NCI-H345 (cell line): ENCODE results near the gene CHPF.

Source experiments
- DNase-seq: peaks from one replicate; lab custom pipeline; 2025; lab: John Stamatoyannopoulos, UW

Gene CHPF

DNA sequence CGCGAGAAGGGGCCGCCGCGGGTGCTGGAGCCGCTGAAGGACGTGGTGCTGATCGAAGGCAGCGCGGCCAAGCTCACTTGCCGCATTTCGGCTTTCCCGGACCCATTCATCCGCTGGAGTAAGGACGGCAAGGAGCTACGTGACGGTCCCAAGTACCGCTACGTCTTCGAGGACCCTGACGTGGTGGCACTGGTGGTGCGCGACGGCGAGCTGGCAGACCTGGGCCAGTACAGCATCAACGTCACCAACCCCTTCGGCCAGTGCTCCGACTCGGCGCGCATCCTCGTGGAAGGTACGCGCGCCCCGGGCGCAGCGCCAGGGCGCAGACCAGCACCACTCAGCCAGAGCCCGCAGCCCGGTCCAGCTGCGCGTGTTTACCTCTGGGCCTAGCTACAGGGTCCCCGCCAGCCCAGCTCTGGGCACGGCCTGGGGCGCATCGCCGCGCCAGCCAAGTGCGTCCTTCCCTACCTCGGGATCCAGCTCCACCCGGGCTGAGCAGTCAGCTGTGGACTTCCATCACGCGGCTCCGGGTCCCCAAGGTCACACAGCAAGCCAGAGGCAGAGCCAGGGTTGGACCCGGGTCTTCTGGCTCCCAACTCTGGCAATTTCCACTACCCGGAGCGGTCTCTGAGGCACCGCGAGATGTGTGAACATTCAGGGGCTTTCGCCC lies 46.6 kb downstream of the CHPF start:
- DNase-seq, result peak; percentile 37

DNA sequence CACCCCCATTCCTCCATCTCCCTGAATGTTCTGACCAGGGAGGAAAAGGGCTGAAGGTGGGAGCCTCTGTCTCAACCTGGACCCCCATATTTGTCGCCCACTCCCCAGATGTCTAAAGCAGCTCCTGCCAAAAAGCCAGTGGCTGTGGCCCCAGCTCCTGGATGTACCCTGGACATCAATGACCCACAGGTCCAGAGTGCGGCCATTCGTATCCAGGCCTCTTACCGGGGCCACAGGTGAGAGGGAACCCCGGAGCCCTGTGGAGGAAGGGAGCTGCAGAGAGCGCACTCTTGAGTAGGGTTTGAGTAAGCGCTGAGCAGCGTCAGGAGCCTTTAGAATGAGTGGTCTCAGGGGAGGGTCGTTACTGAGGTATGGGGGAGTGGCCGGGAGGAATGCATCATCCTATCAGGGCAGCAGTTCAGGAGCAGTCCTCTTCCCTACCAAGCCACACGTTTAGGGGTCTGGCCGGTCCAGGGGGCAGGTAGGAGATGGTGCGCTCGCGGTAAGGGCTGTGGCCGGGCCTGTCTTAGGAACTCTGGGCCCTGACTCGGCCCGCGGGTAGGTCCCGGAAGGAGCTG lies 47.3 kb downstream of the CHPF start:
- DNase-seq, result no peak

DNA sequence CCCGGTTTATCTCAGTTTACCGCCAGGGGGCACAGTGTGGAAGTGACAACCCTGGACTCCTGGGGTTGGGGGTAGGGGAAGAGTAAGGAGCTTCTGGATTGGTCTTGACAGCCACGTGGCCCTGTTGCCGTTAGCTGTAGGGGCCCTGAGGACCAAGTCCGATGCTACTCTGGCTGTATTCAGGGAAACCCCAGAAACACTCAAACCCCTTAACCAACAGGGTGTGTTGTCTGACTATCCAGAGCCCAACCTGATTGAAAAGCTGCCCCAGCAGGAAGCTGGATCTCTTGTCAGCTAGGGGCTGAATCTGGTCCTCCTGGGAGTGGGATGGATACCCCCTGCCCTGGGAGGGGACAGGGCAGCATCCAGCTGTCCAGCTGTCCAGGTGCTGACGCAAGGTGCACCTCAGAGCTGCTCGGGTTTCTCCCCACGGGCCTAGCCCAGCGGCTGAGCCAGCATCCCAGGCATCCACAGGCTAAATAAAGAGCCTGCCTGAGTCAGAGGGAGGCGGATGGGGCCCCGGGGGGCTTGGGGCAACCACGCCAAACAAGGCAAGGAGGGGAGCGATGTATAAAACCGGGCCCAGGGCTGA lies 48.0 kb downstream of the CHPF start:
- DNase-seq, result peak; percentile 62

DNA sequence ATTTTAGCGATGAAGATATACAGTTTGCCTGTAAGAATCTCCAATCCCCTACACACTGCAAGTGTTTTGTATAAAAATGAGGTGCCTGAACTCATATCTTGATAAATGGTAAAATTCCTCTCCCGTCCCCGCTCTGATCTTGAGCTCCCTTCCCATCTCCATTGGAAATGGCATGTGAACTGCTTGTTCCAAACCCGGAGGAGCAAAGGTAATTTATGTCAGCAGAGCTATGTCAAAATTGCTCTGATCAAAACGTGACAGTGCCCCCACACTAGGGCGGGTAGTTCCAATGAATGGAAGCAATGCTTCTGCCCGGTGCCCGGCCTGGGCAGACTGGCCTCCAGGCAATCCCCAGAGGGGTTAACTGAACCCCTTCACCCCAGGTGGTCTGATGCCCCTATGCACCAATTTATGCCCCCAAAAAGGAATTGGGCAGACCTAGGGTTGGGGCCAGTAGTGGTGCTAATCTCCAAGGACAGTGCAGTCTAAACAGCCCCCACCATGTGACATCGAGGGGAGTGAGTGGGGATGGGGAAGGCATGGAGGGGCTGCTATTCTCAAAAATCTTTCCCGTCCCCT lies 48.6 kb downstream of the CHPF start:
- no peak for DNase-seq

DNA sequence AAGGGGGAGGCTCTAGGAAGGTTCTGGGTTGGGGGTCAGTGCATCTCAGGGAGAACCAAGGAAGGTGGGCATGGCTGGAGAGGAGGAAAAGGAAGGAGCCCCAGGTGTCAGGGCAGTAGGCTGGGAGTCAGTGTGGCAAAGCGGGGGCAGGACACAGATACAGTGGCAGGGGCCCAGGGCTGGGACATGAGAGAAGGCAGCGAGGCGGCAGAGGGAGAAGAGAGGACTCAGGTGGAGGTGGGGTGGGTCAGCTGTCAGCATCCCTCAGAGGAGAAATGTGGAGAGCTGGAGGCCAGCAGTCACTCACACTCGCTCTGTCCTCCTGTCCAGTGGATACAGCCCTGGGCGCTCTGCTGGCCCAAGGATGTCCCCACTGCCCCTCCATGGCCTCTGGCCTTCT lies 50.5 kb downstream of the CHPF start:
- no peak for DNase-seq

DNA sequence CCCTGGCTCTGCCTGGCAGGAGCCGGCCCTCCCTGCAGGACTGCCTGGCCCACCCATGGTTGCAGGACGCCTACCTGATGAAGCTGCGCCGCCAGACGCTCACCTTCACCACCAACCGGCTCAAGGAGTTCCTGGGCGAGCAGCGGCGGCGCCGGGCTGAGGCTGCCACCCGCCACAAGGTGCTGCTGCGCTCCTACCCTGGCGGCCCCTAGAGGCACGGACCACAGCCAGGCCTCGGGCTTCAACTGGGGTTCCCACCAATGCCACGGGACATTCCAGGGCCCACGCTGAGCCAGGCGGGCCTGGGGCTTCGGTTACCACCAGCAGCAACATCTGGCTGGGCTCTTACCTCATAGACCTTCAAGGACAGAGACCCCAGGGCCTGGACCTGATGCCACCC lies 51.0 kb downstream of the CHPF start:
- DNase-seq, result no peak

DNA sequence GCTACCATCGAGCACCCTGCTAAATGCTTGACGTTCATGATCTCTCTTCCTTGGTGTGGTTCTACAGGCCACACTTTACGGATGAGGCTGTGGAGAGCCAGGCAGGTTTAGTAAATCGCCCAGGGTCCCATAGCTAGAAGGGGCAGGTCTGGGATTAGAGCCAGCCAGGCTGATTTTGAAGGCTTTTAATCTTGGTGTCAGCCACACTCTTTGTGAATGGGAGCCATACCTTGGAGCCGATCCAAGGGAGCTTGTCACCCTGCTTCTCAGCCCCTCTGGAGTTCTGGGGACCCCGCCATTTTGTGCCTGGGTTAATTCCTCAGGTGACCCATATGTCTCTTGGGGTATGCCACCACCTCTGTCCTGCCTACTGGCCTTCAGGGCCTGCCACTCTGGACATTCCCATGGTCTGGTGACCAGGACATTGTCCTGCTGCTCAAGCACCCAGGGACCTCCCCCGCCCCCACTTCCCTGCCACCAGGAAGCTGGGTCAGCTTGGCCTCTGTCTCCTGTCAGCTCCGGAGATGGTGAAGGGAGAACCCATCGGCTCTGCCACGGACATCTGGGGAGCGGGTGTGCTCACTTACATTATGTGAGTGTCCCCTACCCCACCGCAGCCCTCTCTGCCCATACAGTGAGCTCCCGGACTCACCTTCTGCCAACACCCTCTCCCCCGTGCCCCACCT lies 52.2 kb downstream of the CHPF start:
- DNase-seq, result no peak

DNA sequence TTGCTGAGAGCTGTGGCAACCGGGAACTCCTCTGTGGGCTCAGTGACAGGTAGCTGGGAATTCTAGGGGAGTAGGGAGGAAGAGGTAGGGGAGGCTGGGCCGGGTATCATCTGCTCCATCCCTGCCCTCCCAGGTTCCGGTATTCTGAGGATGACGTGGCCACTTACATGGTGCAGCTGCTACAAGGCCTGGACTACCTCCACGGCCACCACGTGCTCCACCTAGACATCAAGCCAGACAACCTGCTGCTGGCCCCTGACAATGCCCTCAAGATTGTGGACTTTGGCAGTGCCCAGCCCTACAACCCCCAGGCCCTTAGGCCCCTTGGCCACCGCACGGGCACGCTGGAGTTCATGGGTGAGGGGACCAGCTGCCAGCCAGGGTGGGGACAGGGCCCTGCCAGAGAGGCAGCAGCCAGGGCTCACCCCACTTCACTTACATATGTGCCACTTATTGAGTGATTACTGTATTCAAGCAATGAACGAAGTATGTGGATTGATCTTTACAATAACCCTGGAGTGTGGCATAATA lies 52.9 kb downstream of the CHPF start:
- DNase-seq, result no peak

DNA sequence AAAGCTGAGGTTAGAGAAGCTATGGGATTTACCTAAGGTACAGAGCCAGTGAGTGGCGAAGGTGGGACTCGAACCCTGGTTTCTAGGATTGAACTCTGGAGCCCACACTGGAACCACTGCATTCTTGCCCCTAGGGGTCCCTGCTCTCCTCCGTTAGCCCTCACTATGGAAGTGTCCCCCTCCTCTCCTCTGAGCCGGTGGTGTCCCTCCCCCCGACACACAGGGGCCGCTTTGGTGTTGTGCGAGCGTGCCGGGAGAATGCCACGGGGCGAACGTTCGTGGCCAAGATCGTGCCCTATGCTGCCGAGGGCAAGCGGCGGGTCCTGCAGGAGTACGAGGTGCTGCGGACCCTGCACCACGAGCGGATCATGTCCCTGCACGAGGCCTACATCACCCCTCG lies 53.4 kb downstream of the CHPF start:
- DNase-seq, result no peak

DNA sequence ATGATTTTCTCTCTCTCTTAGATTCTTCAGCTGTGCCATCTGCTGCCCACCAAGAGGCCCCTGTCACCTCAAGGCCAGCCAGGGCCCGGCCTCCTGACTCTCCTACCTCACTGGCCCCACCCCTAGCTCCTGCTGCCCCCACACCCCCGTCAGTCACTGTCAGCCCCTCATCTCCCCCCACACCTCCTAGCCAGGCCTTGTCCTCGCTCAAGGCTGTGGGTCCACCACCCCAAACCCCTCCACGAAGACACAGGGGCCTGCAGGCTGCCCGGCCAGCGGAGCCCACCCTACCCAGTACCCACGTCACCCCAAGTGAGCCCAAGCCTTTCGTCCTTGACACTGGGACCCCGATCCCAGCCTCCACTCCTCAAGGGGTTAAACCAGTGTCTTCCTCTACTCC lies 54.3 kb downstream of the CHPF start:
- DNase-seq, result no peak
